Fibroblast of lung (primary cell): Measurements from ENCODE around the gene AFP. TPM values are rescaled to one million over a fixed set of nuclear protein-coding genes. Genes with fewer than 3 reads are reported as not detected.

Experiments used
- DNase-seq, 2 donors: peaks; one replicate each; pipeline versions ENCODE4 v3.0.0 to v3.0.0-alpha.2; 2010; ENCODE audit warnings: low read depth in 2 of 2
- H2AFZ ChIP-seq: 2 replicates; pipeline ENCODE4 v1.5.1; 2012; ENCODE audit warnings: low read length, control low read depth, inconsistent platforms
- H3K27ac ChIP-seq: 2 replicates; pipeline ENCODE4 v1.5.1; 2011; ENCODE audit warnings: low read length, control low read depth; ENCODE audit not compliant: insufficient read depth
- H3K27me3 ChIP-seq: 2 replicates; pipeline ENCODE4 v1.5.1; 2011; ENCODE audit warnings: mild to moderate bottlenecking, low read length; ENCODE audit not compliant: control insufficient read depth, insufficient read depth
- H3K36me3 ChIP-seq: 2 replicates; pipeline ENCODE4 v1.5.1; 2011; ENCODE audit warnings: low read length; ENCODE audit not compliant: control insufficient read depth, insufficient read depth
- H3K4me1 ChIP-seq: 2 replicates; pipeline ENCODE4 v1.5.1; 2011; ENCODE audit warnings: low read length; ENCODE audit not compliant: control insufficient read depth, insufficient read depth; ENCODE audit errors: extremely low read depth
- H3K4me2 ChIP-seq: 2 replicates; pipeline ENCODE4 v1.5.1; 2011; ENCODE audit warnings: low read length, control low read depth; ENCODE audit not compliant: insufficient read depth; ENCODE audit errors: extremely low read depth
- H3K4me3 ChIP-seq, 4 experiments: fragments of 200-600 bp in 1 of 4; sonication (generic) in 1 of 4; replicated peaks in 1 of 4; 2 replicates each; pipeline ENCODE4 v1.5.1; 2011 to 2016; ENCODE audit warnings: low read length in 4 of 4, low read depth in 3 of 4, mild to moderate bottlenecking in 3 of 4, control low read depth in 2 of 4, inconsistent platforms in 1 of 4, mixed read lengths in 1 of 4; ENCODE audit not compliant: insufficient read depth in 1 of 4; ENCODE audit errors: control extremely low read depth in 1 of 4
- H3K79me2 ChIP-seq: 2 replicates; pipeline ENCODE4 v1.5.1; 2012; ENCODE audit warnings: mild to moderate bottlenecking, low read length, inconsistent platforms; ENCODE audit not compliant: control insufficient read depth, insufficient read depth
- H3K9ac ChIP-seq: 2 replicates; pipeline ENCODE4 v1.5.1; 2011; ENCODE audit warnings: mild to moderate bottlenecking, low read length, control low read depth; ENCODE audit not compliant: insufficient read depth
- H3K9me3 ChIP-seq: 2 replicates; pipeline ENCODE4 v1.5.1; 2012; ENCODE audit warnings: low read depth, low read length; ENCODE audit not compliant: control insufficient read depth, insufficient read depth
- H4K20me1 ChIP-seq: 2 replicates; pipeline ENCODE4 v1.5.1; 2011; ENCODE audit warnings: low read length; ENCODE audit not compliant: control insufficient read depth, insufficient read depth; ENCODE audit errors: extremely low read depth
- EZH2 ChIP-seq: IDR thresholded peaks from 2 replicates; pipeline ENCODE4 v1.5.1; 2012; ENCODE audit warnings: low read length, control low read depth, mild to moderate bottlenecking; ENCODE audit errors: missing control alignments
- polyA plus RNA-seq, 2 donors: library from polyadenylated mRNA; depleted of rRNA in 1 of 2; stranded (reverse) in 1 of 2; unstranded in 1 of 2; fragments of >200 nt; gene quantifications; 2 replicates each; pipeline ENCODE4 v1.2.1, GENCODE V29; 2011 to 2012; ENCODE audit warnings: missing spikeins in 1 of 2
- total RNA-seq: library from RNA; depleted of rRNA; stranded (reverse); fragments of >200 nt; gene quantifications from 2 replicates; pipeline ENCODE4 v1.2.1, GENCODE V29; 2014
- TF ChIP-seq, protein P1 (sequence below), 2 donors: IDR thresholded peaks in 1 of 2; conservative IDR thresholded peaks in 1 of 2; 1 replicate in 1 of 2; 2 replicates in 1 of 2; pipeline ENCODE4 v1.5.1; 2011 to 2012; ENCODE audit warnings: low read length in 2 of 2, control low read depth in 1 of 2, inconsistent platforms in 1 of 2, low read depth in 1 of 2, mild to moderate bottlenecking in 1 of 2

Gene AFP
- total and polyA plus RNA-seq, 2 donors (not counting 1 experiment from before 2014, with no cell fraction given), result 0.35 to 0.83 TPM

GRCh38 chr4:73391774-73392173 lies 44.2 kb upstream of the AFP start:
- H4K20me1 ChIP-seq, result no peaks in the 10 kb centered on the region

GRCh38 chr4:73392936-73393335 lies 43.1 kb upstream of the AFP start:
- no peaks in the 10 kb centered on the region for H3K27me3 ChIP-seq
- H3K4me1 ChIP-seq, result no peaks in the 10 kb centered on the region
- TF ChIP-seq EZH2, result no peak
- TF ChIP-seq, protein P1, sequence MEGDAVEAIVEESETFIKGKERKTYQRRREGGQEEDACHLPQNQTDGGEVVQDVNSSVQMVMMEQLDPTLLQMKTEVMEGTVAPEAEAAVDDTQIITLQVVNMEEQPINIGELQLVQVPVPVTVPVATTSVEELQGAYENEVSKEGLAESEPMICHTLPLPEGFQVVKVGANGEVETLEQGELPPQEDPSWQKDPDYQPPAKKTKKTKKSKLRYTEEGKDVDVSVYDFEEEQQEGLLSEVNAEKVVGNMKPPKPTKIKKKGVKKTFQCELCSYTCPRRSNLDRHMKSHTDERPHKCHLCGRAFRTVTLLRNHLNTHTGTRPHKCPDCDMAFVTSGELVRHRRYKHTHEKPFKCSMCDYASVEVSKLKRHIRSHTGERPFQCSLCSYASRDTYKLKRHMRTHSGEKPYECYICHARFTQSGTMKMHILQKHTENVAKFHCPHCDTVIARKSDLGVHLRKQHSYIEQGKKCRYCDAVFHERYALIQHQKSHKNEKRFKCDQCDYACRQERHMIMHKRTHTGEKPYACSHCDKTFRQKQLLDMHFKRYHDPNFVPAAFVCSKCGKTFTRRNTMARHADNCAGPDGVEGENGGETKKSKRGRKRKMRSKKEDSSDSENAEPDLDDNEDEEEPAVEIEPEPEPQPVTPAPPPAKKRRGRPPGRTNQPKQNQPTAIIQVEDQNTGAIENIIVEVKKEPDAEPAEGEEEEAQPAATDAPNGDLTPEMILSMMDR (conservative IDR thresholded peaks at IDR 0.05 in 1 of 2, IDR thresholded peaks at IDR 0.05 in 1 of 2; ENCODE audit: low read depth in 1 of 2, low read length in 2 of 2), result no peak
- H3K27ac ChIP-seq, result no peak overlapping the region
- H3K79me2 ChIP-seq, result no peaks in the 10 kb centered on the region
- no peak overlapping the region for H3K4me2 ChIP-seq
- H3K9me3 ChIP-seq, result no peaks in the 10 kb centered on the region
- no peak for DNase-seq
- H3K4me3 ChIP-seq, result no peak overlapping the region
- no peaks in the 10 kb centered on the region for H4K20me1 ChIP-seq
- no peaks in the 10 kb centered on the region for H3K36me3 ChIP-seq
- H3K9ac ChIP-seq, result no peak overlapping the region
- no peak overlapping the region for H2AFZ ChIP-seq

More at GRCh38 chr4:73391774-73392173, 44.2 kb upstream of the AFP start:
- Histone ChIP-seq H3K36me3 (no peaks in the 10 kb centered on the region), H2AFZ (no peak overlapping the region), H3K4me2 (no peak overlapping the region), H3K4me1 (no peaks in the 10 kb centered on the region), H3K9ac (no peak overlapping the region), H3K27me3 (no peaks in the 10 kb centered on the region), H3K79me2 (no peaks in the 10 kb centered on the region), H3K27ac (no peak overlapping the region), H3K4me3 (no peak overlapping the region), H3K9me3 (no peaks in the 10 kb centered on the region)
- DNase-seq, result no peak
- no peak for TF ChIP-seq EZH2
- TF ChIP-seq, protein P1 (conservative IDR thresholded peaks at IDR 0.05 in 1 of 2, IDR thresholded peaks at IDR 0.05 in 1 of 2; ENCODE audit: low read depth in 1 of 2, low read length in 2 of 2), result no peak

- no peak overlapping the region for H2AFZ ChIP-seq
- H3K9me3 ChIP-seq, result no peaks in the 10 kb centered on the region
- no peaks in the 10 kb centered on the region for H3K4me1 ChIP-seq
- no peaks in the 10 kb centered on the region for H3K36me3 ChIP-seq
- H3K4me2 ChIP-seq, result no peak overlapping the region
- no peak overlapping the region for H3K9ac ChIP-seq
- H3K4me3 ChIP-seq, result no peak overlapping the region
- no peaks in the 10 kb centered on the region for H4K20me1 ChIP-seq
- H3K79me2 ChIP-seq, result no peaks in the 10 kb centered on the region
- TF ChIP-seq, protein P1 (conservative IDR thresholded peaks at IDR 0.05 in 1 of 2, IDR thresholded peaks at IDR 0.05 in 1 of 2; ENCODE audit: low read depth in 1 of 2, low read length in 2 of 2), result no peak
- TF ChIP-seq EZH2, result no peak
- no peak for DNase-seq
- no peaks in the 10 kb centered on the region for H3K27me3 ChIP-seq
- H3K27ac ChIP-seq, result no peak overlapping the region
These were observed 39.7 kb upstream of the AFP start for GRCh38 chr4:73396304-73396703.
